Stimulated activated CD4-positive, alpha-beta T cell treated with anti-CD3 and anti-CD28 coated beads, TNF-alpha, amount 100 ng/mL, for 1 hour (primary cell): Measurements from ENCODE around the gene ZNF70.

Source experiments
- DNase-seq, 3 donors: peaks; one replicate each; pipeline ENCODE4 v3.0.0-alpha.2; 2020; ENCODE audit warnings: low read depth in 3 of 3, low spot score in 1 of 3

The ZNF70 gene

GRCh38 chr22:23720855-23721254 is 30.1 kb downstream of the ZNF70 start:
- no peak for DNase-seq

- DNase-seq, result no peak
Observed at GRCh38 chr22:23718371-23719165, 32.3 kb downstream of the ZNF70 start.

GRCh38 chr22:23716811-23717801 is 33.8 kb downstream of the ZNF70 start:
- DNase-seq, result peak; percentile 24 to 74 (median 62)

- DNase-seq, result no peak
Observed at GRCh38 chr22:23715806-23716375, 35.0 kb downstream of the ZNF70 start.

- DNase-seq, result no peak
Observed at GRCh38 chr22:23714596-23715578, 36.0 kb downstream of the ZNF70 start.

- no peak for DNase-seq
Observed at GRCh38 chr22:23713696-23714595, 37.0 kb downstream of the ZNF70 start.

- DNase-seq, result no peak
Observed at GRCh38 chr22:23712256-23712655, 38.7 kb downstream of the ZNF70 start.

- DNase-seq, result no peak
Observed at GRCh38 chr22:23709107-23709506, 41.8 kb downstream of the ZNF70 start.

GRCh38 chr22:23708270-23708669 is 42.6 kb downstream of the ZNF70 start:
- no peak for DNase-seq

GRCh38 chr22:23705358-23705757 is 45.6 kb downstream of the ZNF70 start:
- DNase-seq, result no peak

GRCh38 chr22:23704829-23705228 is 46.1 kb downstream of the ZNF70 start:
- DNase-seq, result no peak

GRCh38 chr22:23704062-23704461 is 46.9 kb downstream of the ZNF70 start:
- DNase-seq, result no peak

GRCh38 chr22:23700706-23701105 is 50.2 kb downstream of the ZNF70 start:
- no peak for DNase-seq

GRCh38 chr22:23698673-23699235 is 52.2 kb downstream of the ZNF70 start:
- no peak for DNase-seq

GRCh38 chr22:23698094-23698493 is 52.8 kb downstream of the ZNF70 start:
- no peak for DNase-seq

- no peak for DNase-seq
Observed at GRCh38 chr22:23697031-23697970, 53.6 kb downstream of the ZNF70 start.

- DNase-seq, result peak; percentile 42 to 55 (median 50)
Observed at GRCh38 chr22:23696326-23696851, 54.5 kb downstream of the ZNF70 start.
